Measurements from ENCODE around the gene CERS6.

The CERS6 gene

GRCh38 chr2:168626096-168626495, 170.0 kb downstream of the CERS6 start:
- TF ChIP-seq CTCF (IDR thresholded peaks at IDR 0.05; ENCODE audit: control insufficient read depth, insufficient read depth, low read depth, low read length, missing control alignments): no peak
- no peak for DNase-seq (ENCODE audit: low read depth)
- H3K4me3 ChIP-seq (ENCODE audit: control insufficient read depth, low read depth, low read length): no peak overlapping the region

- H3K4me3 ChIP-seq (ENCODE audit: control insufficient read depth, low read depth, low read length): no peak overlapping the region
- TF ChIP-seq CTCF (IDR thresholded peaks at IDR 0.05; ENCODE audit: control insufficient read depth, insufficient read depth, low read depth, low read length, missing control alignments): no peak
- no peak for DNase-seq (ENCODE audit: low read depth)
Measured at GRCh38 chr2:168626647-168627046, 170.6 kb downstream of the CERS6 start.

- TF ChIP-seq CTCF (IDR thresholded peaks at IDR 0.05; ENCODE audit: control insufficient read depth, insufficient read depth, low read depth, low read length, missing control alignments): no peak
- no peak for DNase-seq (ENCODE audit: low read depth)
- no peak overlapping the region for H3K4me3 ChIP-seq (ENCODE audit: control insufficient read depth, low read depth, low read length)
Measured at GRCh38 chr2:168632709-168633121, 176.6 kb downstream of the CERS6 start.

- TF ChIP-seq CTCF (IDR thresholded peaks at IDR 0.05; ENCODE audit: control insufficient read depth, insufficient read depth, low read depth, low read length, missing control alignments): no peak
- H3K4me3 ChIP-seq (ENCODE audit: control insufficient read depth, low read depth, low read length): no peak overlapping the region
- DNase-seq (ENCODE audit: low read depth): no peak
Measured at GRCh38 chr2:168633200-168633599, 177.1 kb downstream of the CERS6 start.

- H3K4me3 ChIP-seq (ENCODE audit: control insufficient read depth, low read depth, low read length): no peak overlapping the region
- DNase-seq (ENCODE audit: low read depth): no peak
- no peak for TF ChIP-seq CTCF (IDR thresholded peaks at IDR 0.05; ENCODE audit: control insufficient read depth, insufficient read depth, low read depth, low read length, missing control alignments)
Measured at GRCh38 chr2:168633895-168634294, 177.8 kb downstream of the CERS6 start.

- no peak overlapping the region for H3K4me3 ChIP-seq (ENCODE audit: control insufficient read depth, low read depth, low read length)
- no peak for TF ChIP-seq CTCF (IDR thresholded peaks at IDR 0.05; ENCODE audit: control insufficient read depth, insufficient read depth, low read depth, low read length, missing control alignments)
- no peak for DNase-seq (ENCODE audit: low read depth)
Measured at GRCh38 chr2:168635065-168635577, 179.0 kb downstream of the CERS6 start.

DNA sequence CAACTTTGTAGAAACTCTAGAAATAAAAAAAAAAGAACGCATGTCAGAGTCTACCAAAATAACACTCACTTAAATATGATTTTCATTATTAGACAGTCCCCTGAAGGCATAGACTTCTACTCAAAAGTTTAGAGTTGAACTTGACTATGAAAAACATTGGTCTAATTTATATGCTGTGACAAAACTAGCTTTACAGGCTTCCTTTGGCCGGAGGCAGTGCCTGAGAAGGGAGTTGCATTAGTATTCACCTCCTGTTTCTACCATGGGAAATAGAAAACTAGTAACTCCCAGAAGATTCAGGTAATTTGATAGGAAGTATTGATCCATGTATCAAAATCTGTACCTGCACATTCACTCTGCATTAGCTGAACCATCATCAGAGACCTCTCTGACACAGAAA, 182.9 kb downstream of the CERS6 start:
- no peak overlapping the region for H3K4me3 ChIP-seq (ENCODE audit: control insufficient read depth, low read depth, low read length)
- no peak for TF ChIP-seq CTCF (IDR thresholded peaks at IDR 0.05; ENCODE audit: control insufficient read depth, insufficient read depth, low read depth, low read length, missing control alignments)
- no peak for DNase-seq (ENCODE audit: low read depth)
